Measurements from ENCODE around the gene ASS1. TPM values are rescaled to one million over a fixed set of nuclear protein-coding genes. Genes with fewer than 3 reads are reported as not detected.
A peak's percentile ranks its signal among the peaks of the same experiment; 100 is the strongest.

The ASS1 gene
- total RNA-seq, 2 donors from 2014 or later, result not detected

- no peak for DNase-seq (ENCODE audit: low spot score)
- no peak for ATAC-seq
- Mint-ChIP-seq H3K9me3 (no peaks in the 10 kb centered on the region), H3K27ac (no peak overlapping the region), H3K4me1 (ENCODE audit: low read depth in 2 of 2) (peaks cover 0 to 3% of the 10 kb centered on the region in 2 donors), H3K27me3 (peaks cover 0 to 11% of the 10 kb centered on the region in 2 donors), H3K36me3 (no peaks in the 10 kb centered on the region), H3K4me3 (no peak overlapping the region)
Observed at GRCh38 chr9:130448035-130448624, 3.4 kb downstream of the ASS1 start.

- DNase-seq (ENCODE audit: low spot score) (no peak), ATAC-seq (no peak)
- Mint-ChIP-seq H3K27me3 (peaks cover 0 to 11% of the 10 kb centered on the region in 2 donors), H3K36me3 (no peaks in the 10 kb centered on the region), H3K9me3 (no peaks in the 10 kb centered on the region), H3K27ac (no peak overlapping the region), H3K4me1 (ENCODE audit: low read depth in 2 of 2) (peaks cover 0 to 3% of the 10 kb centered on the region in 2 donors), H3K4me3 (no peak overlapping the region)
Observed at GRCh38 chr9:130448771-130449603, 4.2 kb downstream of the ASS1 start.

- H3K27ac Mint-ChIP-seq, result no peak overlapping the region
- peaks cover 0 to 11% of the 10 kb centered on the region in 2 donors for H3K27me3 Mint-ChIP-seq
- no peaks in the 10 kb centered on the region for H3K9me3 Mint-ChIP-seq
- peaks cover 0 to 3% of the 10 kb centered on the region in 2 donors for H3K4me1 Mint-ChIP-seq (ENCODE audit: low read depth in 2 of 2)
- H3K36me3 Mint-ChIP-seq, result no peaks in the 10 kb centered on the region
- no peak overlapping the region for H3K4me3 Mint-ChIP-seq
- no peak for ATAC-seq
- no peak for DNase-seq (ENCODE audit: low spot score)
Observed at GRCh38 chr9:130450344-130451003, 5.7 kb downstream of the ASS1 start.

- ATAC-seq (no peak), DNase-seq (ENCODE audit: low spot score) (no peak)
- H3K27me3 Mint-ChIP-seq, result peaks cover 0 to 8% of the 10 kb centered on the region in 2 donors
- no peak overlapping the region for H3K4me3 Mint-ChIP-seq
- H3K9me3 Mint-ChIP-seq, result no peaks in the 10 kb centered on the region
- no peak overlapping the region for H3K27ac Mint-ChIP-seq
- H3K36me3 Mint-ChIP-seq, result no peaks in the 10 kb centered on the region
- peaks cover 0 to 3% of the 10 kb centered on the region in 2 donors for H3K4me1 Mint-ChIP-seq (ENCODE audit: low read depth in 2 of 2)
Observed at GRCh38 chr9:130451004-130451390, 6.2 kb downstream of the ASS1 start.

GRCh38 chr9:130451509-130452388, 7.0 kb downstream of the ASS1 start:
- H3K27me3 Mint-ChIP-seq, result peaks cover 0 to 6% of the 10 kb centered on the region in 2 donors
- no peaks in the 10 kb centered on the region for H3K36me3 Mint-ChIP-seq
- H3K27ac Mint-ChIP-seq, result no peak overlapping the region
- no peaks in the 10 kb centered on the region for H3K9me3 Mint-ChIP-seq
- ATAC-seq (peak in 1 of 2 donors; percentile 30), DNase-seq (ENCODE audit: low spot score) (no peak)
- H3K4me3 Mint-ChIP-seq, result no peak overlapping the region
- peaks cover 0 to 3% of the 10 kb centered on the region in 2 donors for H3K4me1 Mint-ChIP-seq (ENCODE audit: low read depth in 2 of 2)

- DNase-seq (ENCODE audit: low spot score) (no peak), ATAC-seq (no peak)
- Mint-ChIP-seq H3K9me3 (no peaks in the 10 kb centered on the region), H3K4me3 (no peak overlapping the region), H3K27me3 (peaks cover 0 to 4% of the 10 kb centered on the region in 2 donors), H3K4me1 (ENCODE audit: low read depth in 2 of 2) (peaks cover 0 to 3% of the 10 kb centered on the region in 2 donors), H3K36me3 (no peaks in the 10 kb centered on the region), H3K27ac (no peak overlapping the region)
Observed at GRCh38 chr9:130452835-130453234, 8.1 kb downstream of the ASS1 start.

- no peak overlapping the region for H3K27ac Mint-ChIP-seq
- no peaks in the 10 kb centered on the region for H3K9me3 Mint-ChIP-seq
- no peaks in the 10 kb centered on the region for H3K36me3 Mint-ChIP-seq
- no peaks in the 10 kb centered on the region for H3K4me1 Mint-ChIP-seq (ENCODE audit: low read depth in 2 of 2)
- no peak overlapping the region for H3K4me3 Mint-ChIP-seq
- no peaks in the 10 kb centered on the region for H3K27me3 Mint-ChIP-seq
- ATAC-seq (no peak), DNase-seq (ENCODE audit: low spot score) (no peak)
Observed at GRCh38 chr9:130453487-130453886, 8.7 kb downstream of the ASS1 start.

GRCh38 chr9:130454096-130454811, 9.5 kb downstream of the ASS1 start:
- no peak for ATAC-seq
- no peak overlapping the region for H3K4me3 Mint-ChIP-seq

GRCh38 chr9:130454812-130455325, 10.1 kb downstream of the ASS1 start:
- no peak for ATAC-seq
- H3K4me3 Mint-ChIP-seq, result no peak overlapping the region

More at GRCh38 chr9:130454096-130454811, 9.5 kb downstream of the ASS1 start:
- Mint-ChIP-seq H3K27ac (no peak overlapping the region), H3K9me3 (no peaks in the 10 kb centered on the region), H3K4me1 (ENCODE audit: low read depth in 2 of 2) (no peaks in the 10 kb centered on the region), H3K36me3 (no peaks in the 10 kb centered on the region), H3K27me3 (peaks cover 0 to 2% of the 10 kb centered on the region in 2 donors)
- DNase-seq (ENCODE audit: low spot score), result no peak

GRCh38 chr9:130458027-130458803, 13.5 kb downstream of the ASS1 start:
- Mint-ChIP-seq H3K9me3 (no peaks in the 10 kb centered on the region), H3K27ac (no peak overlapping the region), H3K36me3 (no peaks in the 10 kb centered on the region), H3K27me3 (peaks cover 8 to 10% of the 10 kb centered on the region in 2 donors), H3K4me1 (ENCODE audit: low read depth in 2 of 2) (no peaks in the 10 kb centered on the region), H3K4me3 (no peak overlapping the region)
- no peak for ATAC-seq
- DNase-seq (ENCODE audit: low spot score), result no peak

More at GRCh38 chr9:130454812-130455325, 10.1 kb downstream of the ASS1 start:
- no peaks in the 10 kb centered on the region for H3K36me3 Mint-ChIP-seq
- H3K9me3 Mint-ChIP-seq, result no peaks in the 10 kb centered on the region
- no peak overlapping the region for H3K27ac Mint-ChIP-seq
- H3K27me3 Mint-ChIP-seq, result peaks cover 0 to 3% of the 10 kb centered on the region in 2 donors
- no peaks in the 10 kb centered on the region for H3K4me1 Mint-ChIP-seq (ENCODE audit: low read depth in 2 of 2)
- no peak for DNase-seq (ENCODE audit: low spot score)

- ATAC-seq, result no peak
- Mint-ChIP-seq H3K27me3 (peaks cover 8 to 10% of the 10 kb centered on the region in 2 donors), H3K4me1 (ENCODE audit: low read depth in 2 of 2) (no peaks in the 10 kb centered on the region), H3K4me3 (no peak overlapping the region), H3K9me3 (no peaks in the 10 kb centered on the region), H3K27ac (no peak overlapping the region), H3K36me3 (no peaks in the 10 kb centered on the region)
- DNase-seq (ENCODE audit: low spot score), result no peak
Observed at GRCh38 chr9:130458804-130459067, 14.0 kb downstream of the ASS1 start.

- no peaks in the 10 kb centered on the region for H3K36me3 Mint-ChIP-seq
- no peaks in the 10 kb centered on the region for H3K4me1 Mint-ChIP-seq (ENCODE audit: low read depth in 2 of 2)
- peaks cover 8 to 10% of the 10 kb centered on the region in 2 donors for H3K27me3 Mint-ChIP-seq
- ATAC-seq (no peak), DNase-seq (ENCODE audit: low spot score) (no peak)
- H3K27ac Mint-ChIP-seq, result no peak overlapping the region
- no peak overlapping the region for H3K4me3 Mint-ChIP-seq
- no peaks in the 10 kb centered on the region for H3K9me3 Mint-ChIP-seq
Observed at GRCh38 chr9:130459151-130459550, 14.4 kb downstream of the ASS1 start.
